ENCODE results near the gene SERPINI2. TPM values are rescaled to one million over a fixed set of nuclear protein-coding genes. Genes with fewer than 3 reads are reported as not detected.

Gene SERPINI2
- not detected in 2 replicates for total RNA-seq (2014; rRNA removed; shearing (Covaris generic))
- not detected in 2 replicates for total RNA-seq (2022)
- Bru-seq, nascent RNA = percentile 4 among the genes with signal in this experiment
- percentile 4 among the genes with signal in this experiment for BruChase-seq, experiment 1, labeled RNA remaining after a 6-hour chase
- not detected for BruChase-seq, experiment 2, labeled RNA remaining after a 2-hour chase
- long read RNA-seq = 0 reads

GRCh38 chr3:167473863-167474262 is at the start of gene SERPINI2:
Gene SERPINI2 (minus strand): TSS chr3:167474042. CDS start chr3:167471834, 2,208 bp downstream.
- intact Hi-C loops (cut with micrococcal nuclease; ENCODE audit: unreplicated experiment) = no loop called here
- ChIA-PET POLR2A (no interaction called here), CTCF (ENCODE audit: unreplicated experiment) (no interaction called here)
- no peaks in the 10 kb centered on the region for H4K20me1 ChIP-seq (ENCODE audit: insufficient read depth, low read length)
- H2AFZ ChIP-seq (ENCODE audit: low read length) = no peak within 1 kb of the TSS
- no peak for TF ChIP-seq EZH2phosphoT487 (IDR thresholded peaks at IDR 0.05; ENCODE audit: borderline replicate concordance, low read depth, low read length)
- TF ChIP-seq, protein P1, sequence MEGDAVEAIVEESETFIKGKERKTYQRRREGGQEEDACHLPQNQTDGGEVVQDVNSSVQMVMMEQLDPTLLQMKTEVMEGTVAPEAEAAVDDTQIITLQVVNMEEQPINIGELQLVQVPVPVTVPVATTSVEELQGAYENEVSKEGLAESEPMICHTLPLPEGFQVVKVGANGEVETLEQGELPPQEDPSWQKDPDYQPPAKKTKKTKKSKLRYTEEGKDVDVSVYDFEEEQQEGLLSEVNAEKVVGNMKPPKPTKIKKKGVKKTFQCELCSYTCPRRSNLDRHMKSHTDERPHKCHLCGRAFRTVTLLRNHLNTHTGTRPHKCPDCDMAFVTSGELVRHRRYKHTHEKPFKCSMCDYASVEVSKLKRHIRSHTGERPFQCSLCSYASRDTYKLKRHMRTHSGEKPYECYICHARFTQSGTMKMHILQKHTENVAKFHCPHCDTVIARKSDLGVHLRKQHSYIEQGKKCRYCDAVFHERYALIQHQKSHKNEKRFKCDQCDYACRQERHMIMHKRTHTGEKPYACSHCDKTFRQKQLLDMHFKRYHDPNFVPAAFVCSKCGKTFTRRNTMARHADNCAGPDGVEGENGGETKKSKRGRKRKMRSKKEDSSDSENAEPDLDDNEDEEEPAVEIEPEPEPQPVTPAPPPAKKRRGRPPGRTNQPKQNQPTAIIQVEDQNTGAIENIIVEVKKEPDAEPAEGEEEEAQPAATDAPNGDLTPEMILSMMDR (conservative IDR thresholded peaks at IDR 0.05; ENCODE audit: low read length) = no peak
- H3K4me2 ChIP-seq (ENCODE audit: low read length) = no peak within 1 kb of the TSS
- H3K4me1 ChIP-seq (ENCODE audit: insufficient read depth, low read length, poor library complexity, severe bottlenecking) = no peaks in the 10 kb centered on the region
- no TSS peak for BruUV-seq (replicated peaks)
- H3K9me3 ChIP-seq (ENCODE audit: low read length) = no peaks in the 10 kb centered on the region
- H3K36me3 ChIP-seq (ENCODE audit: insufficient read depth, low read length) = no peaks in the 10 kb centered on the region
- H3K9me2 ChIP-seq (ENCODE audit: insufficient read depth, low read length) = no peaks in the 10 kb centered on the region
- H3K79me2 ChIP-seq (ENCODE audit: insufficient read depth, low read depth, low read length) = no peaks in the 10 kb centered on the region
- H3K4me3 ChIP-seq (ENCODE audit: low read depth, low read length, poor library complexity, severe bottlenecking) = no peak within 1 kb of the TSS
- no peak for DNase-seq (ENCODE audit: low spot score)
- no peak within 1 kb of the TSS for H3K27ac ChIP-seq (ENCODE audit: low read depth, low read length, poor library complexity, severe bottlenecking)

- BruUV-seq (replicated peaks) = no TSS peak
- no peaks in the 10 kb centered on the region for H3K79me2 ChIP-seq (ENCODE audit: insufficient read depth, low read depth, low read length)
- H4K20me1 ChIP-seq (ENCODE audit: insufficient read depth, low read length) = no peaks in the 10 kb centered on the region
- H2AFZ ChIP-seq (ENCODE audit: low read length) = no peak overlapping the region
- no peaks in the 10 kb centered on the region for H3K9me3 ChIP-seq (ENCODE audit: low read length)
- ChIA-PET CTCF (ENCODE audit: unreplicated experiment) (no interaction called here), POLR2A (no interaction called here)
- H3K9me2 ChIP-seq (ENCODE audit: insufficient read depth, low read length) = no peaks in the 10 kb centered on the region
- no peak overlapping the region for H3K4me2 ChIP-seq (ENCODE audit: low read length)
- H3K27ac ChIP-seq (ENCODE audit: low read depth, low read length, poor library complexity, severe bottlenecking) = no peak overlapping the region
- H3K4me1 ChIP-seq (ENCODE audit: insufficient read depth, low read length, poor library complexity, severe bottlenecking) = no peaks in the 10 kb centered on the region
- H3K36me3 ChIP-seq (ENCODE audit: insufficient read depth, low read length) = no peaks in the 10 kb centered on the region
- TF ChIP-seq EZH2phosphoT487 (IDR thresholded peaks at IDR 0.05; ENCODE audit: borderline replicate concordance, low read depth, low read length) = no peak
- TF ChIP-seq, protein P1 (conservative IDR thresholded peaks at IDR 0.05; ENCODE audit: low read length) = no peak
- intact Hi-C loops (cut with micrococcal nuclease; ENCODE audit: unreplicated experiment) = no loop called here
- DNase-seq (ENCODE audit: low spot score) = no peak
- H3K4me3 ChIP-seq (ENCODE audit: low read depth, low read length, poor library complexity, severe bottlenecking) = no peak overlapping the region
These were observed 47.1 kb upstream of the SERPINI2 start for GRCh38 chr3:167521006-167521355.

DNA sequence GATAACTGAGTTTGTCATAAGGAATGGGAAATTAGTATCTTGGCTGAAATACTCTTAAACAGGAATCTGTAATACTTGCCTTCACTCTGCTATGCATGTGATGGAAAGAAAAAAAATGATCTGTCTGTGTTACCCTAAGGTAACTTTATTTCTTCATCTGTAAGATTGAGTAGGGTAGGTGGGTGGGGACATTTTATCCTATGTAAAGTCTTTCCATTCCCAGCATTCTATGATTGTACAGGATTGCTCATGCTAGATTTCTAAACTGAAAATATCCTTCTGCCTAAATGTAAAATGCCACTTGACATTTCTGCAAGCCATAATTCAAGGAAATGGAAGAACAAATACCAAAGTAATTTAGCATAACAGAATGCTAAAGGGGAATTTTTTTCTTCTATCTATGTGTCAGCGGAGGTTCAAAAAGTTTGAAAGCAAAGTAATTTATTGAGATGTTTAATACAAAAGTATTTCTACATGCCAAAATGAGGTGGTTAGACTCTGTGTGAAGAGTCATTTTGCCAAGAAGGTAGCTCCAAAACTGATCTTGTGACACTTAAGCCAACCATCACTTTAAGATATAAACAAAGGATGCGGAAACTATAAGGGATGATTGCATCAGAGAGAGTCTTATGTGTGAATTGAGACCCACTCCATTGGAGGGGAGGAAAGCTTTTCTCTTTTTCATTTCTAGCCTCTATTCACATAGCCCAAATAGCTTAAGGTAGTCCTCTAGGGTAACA is 46.6 kb upstream of the SERPINI2 start:
- Histone ChIP-seq H3K36me3 (ENCODE audit: insufficient read depth, low read length) (no peaks in the 10 kb centered on the region), H3K27ac (ENCODE audit: low read depth, low read length, poor library complexity, severe bottlenecking) (no peak overlapping the region), H4K20me1 (ENCODE audit: insufficient read depth, low read length) (no peaks in the 10 kb centered on the region), H3K79me2 (ENCODE audit: insufficient read depth, low read depth, low read length) (no peaks in the 10 kb centered on the region), H2AFZ (ENCODE audit: low read length) (no peak overlapping the region), H3K4me2 (ENCODE audit: low read length) (no peak overlapping the region), H3K9me3 (ENCODE audit: low read length) (no peaks in the 10 kb centered on the region), H3K4me3 (ENCODE audit: low read depth, low read length, poor library complexity, severe bottlenecking) (no peak overlapping the region), H3K4me1 (ENCODE audit: insufficient read depth, low read length, poor library complexity, severe bottlenecking) (no peaks in the 10 kb centered on the region), H3K9me2 (ENCODE audit: insufficient read depth, low read length) (no peaks in the 10 kb centered on the region)
- DNase-seq (ENCODE audit: low spot score) = no peak
- no TSS peak for BruUV-seq (replicated peaks)
- POLR2A ChIA-PET = interaction anchor here (0.7 kb wide), 1 partner anchor 424 kb away, joined by 3 read pairs; no protein-coding TSS in a partner anchor
- CTCF ChIA-PET (ENCODE audit: unreplicated experiment) = no interaction called here
- intact Hi-C loops (cut with micrococcal nuclease; ENCODE audit: unreplicated experiment) = no loop called here
- TF ChIP-seq, protein P1 (conservative IDR thresholded peaks at IDR 0.05; ENCODE audit: low read length) = no peak
- no peak for TF ChIP-seq EZH2phosphoT487 (IDR thresholded peaks at IDR 0.05; ENCODE audit: borderline replicate concordance, low read depth, low read length)

Measured in OCI-LY7 (cell line).